Caco-2 (cell line): ENCODE results near the gene CNPY4. TPM values are rescaled to one million over a fixed set of nuclear protein-coding genes. Genes with fewer than 3 reads are reported as not detected.

Experiments
- Bru-seq: library from RNA; stranded (reverse); fragments of 400-500 nt; gene quantifications from one replicate; lab custom pipeline; 2021; lab: Mats Ljungman, UMichigan
- BruChase-seq, 2 experiments: library from RNA; stranded (reverse); fragments of 400-500 nt; gene quantifications; one replicate each; lab custom pipeline; 2021; lab: Mats Ljungman, UMichigan
- BruUV-seq: library from RNA; stranded (reverse); fragments of 400-500 nt; replicated peaks from 2 replicates; lab custom pipeline; 2021; lab: Mats Ljungman, UMichigan
- CTCF ChIA-PET: fragments of 300-600 bp; sonication (Branson Sonifier 250); formaldehyde crosslinking; loops from one replicate; lab custom pipeline; 2022; ENCODE audit warnings: antibody characterized with exemption; lab: Charles Lee
- POLR2A ChIA-PET: fragments of 300-600 bp; sonication (Branson Sonifier 250); formaldehyde crosslinking; loops from one replicate; lab custom pipeline; 2022; ENCODE audit warnings: antibody characterized with exemption; lab: Charles Lee
- DNase-seq, 2 experiments: peaks; one replicate each; pipeline versions ENCODE4 v3.0.0 to v3.0.0-alpha.2; 2020 to 2022
- H3K27me3 ChIP-seq: replicated peaks from 2 replicates; pipeline ENCODE4 v1.6.0; 2011; ENCODE audit warnings: low read length; ENCODE audit not compliant: control insufficient read depth, insufficient read depth
- H3K36me3 ChIP-seq: 2 replicates; pipeline ENCODE4 v1.5.1; 2011; ENCODE audit warnings: low read length; ENCODE audit not compliant: control insufficient read depth, insufficient read depth
- H3K4me1 ChIP-seq: fragments of 250-450 bp; sonication (Bioruptor Pico); 2 replicates; pipeline ENCODE4 v1.5.1; 2020; ENCODE audit warnings: mild to moderate bottlenecking
- H3K4me3 ChIP-seq: 2 replicates; pipeline ENCODE4 v1.5.1; 2011; ENCODE audit warnings: low read depth, mild to moderate bottlenecking, control low read depth, low read length
- H3K9me3 ChIP-seq: fragments of 250-450 bp; sonication (Bioruptor Pico); 2 replicates; pipeline ENCODE4 v1.5.1; 2020; ENCODE audit warnings: mild to moderate bottlenecking, moderate library complexity
- H3K27ac Mint-ChIP-seq: one replicate; pipeline ENCODE4 v1.8.0; 2022; ENCODE audit warnings: mixed read lengths; ENCODE audit not compliant: unreplicated experiment
- H3K27me3 Mint-ChIP-seq: one replicate; pipeline ENCODE4 v1.8.0; 2022; ENCODE audit warnings: mixed read lengths; ENCODE audit not compliant: insufficient read depth, unreplicated experiment
- H3K36me3 Mint-ChIP-seq: one replicate; pipeline ENCODE4 v1.8.0; 2022; ENCODE audit warnings: mild to moderate bottlenecking, mixed read lengths; ENCODE audit not compliant: insufficient read depth, unreplicated experiment
- H3K4me1 Mint-ChIP-seq: one replicate; pipeline ENCODE4 v1.8.0; 2022; ENCODE audit warnings: low read depth, mixed read lengths; ENCODE audit not compliant: unreplicated experiment
- H3K4me3 Mint-ChIP-seq: one replicate; pipeline ENCODE4 v1.8.0; 2022; ENCODE audit warnings: mild to moderate bottlenecking, moderate library complexity, mixed read lengths; ENCODE audit not compliant: unreplicated experiment
- H3K9me3 Mint-ChIP-seq: one replicate; pipeline ENCODE4 v1.8.0; 2022; ENCODE audit warnings: mixed read lengths; ENCODE audit not compliant: unreplicated experiment
- intact Hi-C: fragments of 100-400 bp; cut with micrococcal nuclease; formaldehyde crosslinking; loops from one replicate; pipeline ENCODE4 v1.10.0; 2022; ENCODE audit not compliant: unreplicated experiment
- long read RNA-seq: library from polyadenylated mRNA; stranded (forward); transcript quantifications from one replicate; pipeline ENCODE4 v2.0.0, GENCODE V29; 2022
- total RNA-seq: library from RNA; stranded (reverse); gene quantifications from 2 replicates; pipeline ENCODE4 v1.2.3, GENCODE V29; 2022
- TF ChIP-seq, protein P1 (sequence below), 2 experiments: fragments of 200-600 bp in 1 of 2; IDR thresholded peaks; 1 replicate in 1 of 2; 2 replicates in 1 of 2; pipeline versions ENCODE4 v1.5.1 to v1.8.0; 2011 to 2022; ENCODE audit warnings: antibody characterized with exemption in 1 of 2, control low read depth in 1 of 2, inconsistent platforms in 1 of 2, low read depth in 1 of 2, low read length in 1 of 2, mild to moderate bottlenecking in 1 of 2, moderate library complexity in 1 of 2; ENCODE audit not compliant: insufficient read depth in 1 of 2, severe bottlenecking in 1 of 2, unreplicated experiment in 1 of 2

The CNPY4 gene, protein sequence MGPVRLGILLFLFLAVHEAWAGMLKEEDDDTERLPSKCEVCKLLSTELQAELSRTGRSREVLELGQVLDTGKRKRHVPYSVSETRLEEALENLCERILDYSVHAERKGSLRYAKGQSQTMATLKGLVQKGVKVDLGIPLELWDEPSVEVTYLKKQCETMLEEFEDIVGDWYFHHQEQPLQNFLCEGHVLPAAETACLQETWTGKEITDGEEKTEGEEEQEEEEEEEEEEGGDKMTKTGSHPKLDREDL
- total RNA-seq (8.8 and 10.1 TPM in 2 replicates), Bru-seq, nascent RNA (percentile 46 among the genes with signal in this experiment), BruChase-seq, experiment 1, labeled RNA remaining after a 2-hour chase (percentile 54 among the genes with signal in this experiment), BruChase-seq, experiment 2, labeled RNA remaining after a 6-hour chase (percentile 57 among the genes with signal in this experiment)
- long read RNA-seq, transcript CNPY4-201 (6 exons, 1,502 nt) = major isoform, 6 of 10 reads
- long read RNA-seq, partial matches to known transcripts = 0 of 10 reads
- long read RNA-seq, other reads (novel, unspliced or antisense) = 4 of 10 reads

DNA sequence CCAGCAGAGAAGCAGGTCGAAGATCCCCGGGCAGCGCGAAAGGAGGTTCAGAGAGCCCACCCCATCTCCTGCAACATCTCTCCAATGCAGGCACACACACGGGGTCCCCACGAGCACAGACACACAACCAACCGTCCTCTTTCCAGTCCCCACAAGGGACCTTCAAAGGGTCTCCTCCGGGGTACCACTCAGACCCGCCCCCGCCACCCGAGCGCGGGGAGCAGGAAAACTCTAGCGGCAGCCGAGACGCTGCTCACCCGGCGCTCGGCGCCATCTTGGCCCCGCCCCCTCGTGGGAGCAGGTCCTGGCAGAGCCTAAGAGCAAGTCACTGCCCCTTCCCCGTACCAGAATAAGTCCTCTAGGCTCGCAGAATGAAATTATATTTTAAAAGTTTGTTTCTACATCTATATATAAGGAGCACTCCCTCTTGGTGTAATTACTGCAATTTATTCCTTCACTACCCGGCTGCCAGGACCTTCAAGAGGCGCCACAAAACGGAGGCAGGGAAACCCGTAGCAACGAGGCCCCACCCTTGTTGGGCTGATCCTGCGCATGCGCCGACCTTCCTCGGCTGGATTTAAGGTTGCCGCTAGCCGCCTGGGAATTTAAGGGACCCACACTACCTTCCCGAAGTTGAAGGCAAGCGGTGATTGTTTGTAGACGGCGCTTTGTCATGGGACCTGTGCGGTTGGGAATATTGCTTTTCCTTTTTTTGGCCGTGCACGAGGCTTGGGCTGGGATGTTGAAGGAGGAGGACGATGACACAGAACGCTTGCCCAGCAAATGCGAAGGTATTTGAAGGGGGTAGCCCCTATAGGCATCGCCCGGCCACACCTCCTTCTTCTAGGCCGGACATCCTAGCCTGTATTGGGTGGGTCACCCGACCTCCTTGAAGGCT, at the start of gene CNPY4, which contains the start of gene TAF6:
TSS of gene CNPY4 (plus strand) at position 563 of the 898 bp plus-strand sequence. CDS start at position 674, 111 bp downstream.
TSS of gene TAF6 (minus strand) at position 287 of the 898 bp plus-strand sequence. CDS start 5,149 bp downstream, outside the sequence.
- no peaks in the 10 kb centered on the region for H3K9me3 ChIP-seq
- BruUV-seq = no TSS peak
- H3K4me3 ChIP-seq = peak within 1 kb of the TSS; percentile 65
- peaks cover 10% of the 10 kb centered on the region for H3K4me1 ChIP-seq
- TF ChIP-seq, protein P1, sequence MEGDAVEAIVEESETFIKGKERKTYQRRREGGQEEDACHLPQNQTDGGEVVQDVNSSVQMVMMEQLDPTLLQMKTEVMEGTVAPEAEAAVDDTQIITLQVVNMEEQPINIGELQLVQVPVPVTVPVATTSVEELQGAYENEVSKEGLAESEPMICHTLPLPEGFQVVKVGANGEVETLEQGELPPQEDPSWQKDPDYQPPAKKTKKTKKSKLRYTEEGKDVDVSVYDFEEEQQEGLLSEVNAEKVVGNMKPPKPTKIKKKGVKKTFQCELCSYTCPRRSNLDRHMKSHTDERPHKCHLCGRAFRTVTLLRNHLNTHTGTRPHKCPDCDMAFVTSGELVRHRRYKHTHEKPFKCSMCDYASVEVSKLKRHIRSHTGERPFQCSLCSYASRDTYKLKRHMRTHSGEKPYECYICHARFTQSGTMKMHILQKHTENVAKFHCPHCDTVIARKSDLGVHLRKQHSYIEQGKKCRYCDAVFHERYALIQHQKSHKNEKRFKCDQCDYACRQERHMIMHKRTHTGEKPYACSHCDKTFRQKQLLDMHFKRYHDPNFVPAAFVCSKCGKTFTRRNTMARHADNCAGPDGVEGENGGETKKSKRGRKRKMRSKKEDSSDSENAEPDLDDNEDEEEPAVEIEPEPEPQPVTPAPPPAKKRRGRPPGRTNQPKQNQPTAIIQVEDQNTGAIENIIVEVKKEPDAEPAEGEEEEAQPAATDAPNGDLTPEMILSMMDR (IDR thresholded peaks at IDR 0.05; ENCODE audit: insufficient read depth in 1 of 2, low read depth in 1 of 2, low read length in 1 of 2, severe bottlenecking in 1 of 2, unreplicated experiment in 1 of 2) = no peak
- H3K36me3 Mint-ChIP-seq = peaks cover 29% of the 10 kb centered on the region
- POLR2A ChIA-PET = no interaction called here
- peak within 1 kb of the TSS; percentile 100 for H3K4me3 Mint-ChIP-seq
- H3K27me3 ChIP-seq = no peaks in the 10 kb centered on the region
- H3K9me3 Mint-ChIP-seq = peaks cover 9% of the 10 kb centered on the region
- peak within 1 kb of the TSS; percentile 100 for H3K27ac Mint-ChIP-seq
- intact Hi-C loops = loop anchor here (1.0 kb wide), 1 partner anchor 8 kb away; no protein-coding TSS in a partner anchor
- CTCF ChIA-PET = no interaction called here
- no peaks in the 10 kb centered on the region for H3K27me3 Mint-ChIP-seq
- peaks cover 21% of the 10 kb centered on the region for H3K4me1 Mint-ChIP-seq
- H3K36me3 ChIP-seq = no peaks in the 10 kb centered on the region
- DNase-seq = peak; percentile 95 to 96

DNA sequence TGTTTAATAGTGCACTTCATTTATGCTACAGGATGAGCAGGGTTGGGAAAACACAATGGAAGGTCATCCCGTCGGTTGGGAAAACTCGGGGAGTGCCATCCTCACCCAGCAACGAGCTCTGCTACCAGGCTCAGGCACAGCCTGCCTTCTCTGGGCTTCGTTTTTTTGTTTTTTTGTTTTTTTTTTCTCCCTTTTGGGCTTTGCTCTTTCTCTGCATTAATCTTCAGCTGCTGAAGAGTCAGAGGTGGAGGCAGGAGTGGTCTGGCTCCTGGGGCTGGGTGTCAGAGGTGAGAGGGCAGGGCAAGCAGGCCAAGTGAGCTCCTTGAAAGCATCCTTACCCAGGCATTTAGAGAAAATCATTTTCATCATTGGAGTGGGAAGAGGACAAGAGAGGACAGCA, 49.4 kb upstream of the CNPY4 start:
- H3K36me3 Mint-ChIP-seq = peaks cover 73% of the 10 kb centered on the region
- no peaks in the 10 kb centered on the region for H3K4me1 Mint-ChIP-seq
- ChIA-PET POLR2A (no interaction called here), CTCF (no interaction called here)
- BruUV-seq = no TSS peak
- H3K27ac Mint-ChIP-seq = no peak overlapping the region
- H3K27me3 ChIP-seq = no peaks in the 10 kb centered on the region
- intact Hi-C loops = no loop called here
- no peaks in the 10 kb centered on the region for H3K27me3 Mint-ChIP-seq
- H3K9me3 Mint-ChIP-seq = peaks cover 34% of the 10 kb centered on the region
- no peak for DNase-seq
- H3K9me3 ChIP-seq = peaks cover 31% of the 10 kb centered on the region
- H3K36me3 ChIP-seq = peaks cover 34% of the 10 kb centered on the region
- H3K4me3 Mint-ChIP-seq = no peak overlapping the region
- no peak overlapping the region for H3K4me3 ChIP-seq
- H3K4me1 ChIP-seq = no peaks in the 10 kb centered on the region; the same call in 1 of the 2 replicates
- TF ChIP-seq, protein P1 (IDR thresholded peaks at IDR 0.05; ENCODE audit: insufficient read depth in 1 of 2, low read depth in 1 of 2, low read length in 1 of 2, severe bottlenecking in 1 of 2, unreplicated experiment in 1 of 2) = no peak
